ENCODE results near the gene ARMH4.
A peak's percentile ranks its signal among the peaks of the same experiment; 100 is the strongest.

ARMH4 gene

DNA sequence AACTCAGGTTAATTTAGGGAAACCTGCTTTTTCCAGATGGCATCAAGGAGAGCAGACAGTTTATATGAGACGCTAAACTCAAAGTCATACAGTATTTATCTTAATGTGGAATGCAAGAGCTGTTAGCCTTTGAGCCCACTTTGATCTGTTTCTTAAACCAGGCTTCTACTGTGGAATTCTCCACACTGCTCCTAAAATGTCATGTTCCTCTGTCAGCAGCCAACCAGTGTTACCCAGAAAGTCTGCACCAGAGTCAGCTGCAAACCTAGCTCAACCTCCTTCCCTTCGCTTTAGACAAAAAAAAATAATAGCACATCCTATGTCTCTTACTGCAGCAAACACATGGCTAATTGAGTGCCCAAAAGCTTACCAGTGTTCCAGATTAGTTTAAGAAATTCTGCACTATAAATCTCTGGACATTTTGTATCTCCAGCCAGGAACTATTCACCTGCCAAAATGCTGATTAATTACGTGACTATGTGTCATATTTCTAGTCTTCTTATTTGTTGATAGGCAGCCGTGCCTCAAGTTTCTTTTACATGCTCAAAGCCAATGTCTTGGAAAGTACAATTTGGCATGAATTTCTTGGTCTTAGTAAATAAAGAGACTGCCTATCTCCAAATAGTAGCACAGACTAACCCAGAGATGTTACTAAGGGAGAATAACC, 21.8 kb downstream of the ARMH4 start:
- TF ChIP-seq GATA3 (IDR thresholded peaks at IDR 0.05; ENCODE audit: low read depth, low read length) (no peak), GATA2 (IDR thresholded peaks at IDR 0.05; ENCODE audit: low read depth, low read length) (no peak)

GRCh38 chr14:58129208-58129607, 22.8 kb downstream of the ARMH4 start:
- TF ChIP-seq GATA2 (IDR thresholded peaks at IDR 0.05; ENCODE audit: low read depth, low read length) (no peak), GATA3 (IDR thresholded peaks at IDR 0.05; ENCODE audit: low read depth, low read length) (no peak)

DNA sequence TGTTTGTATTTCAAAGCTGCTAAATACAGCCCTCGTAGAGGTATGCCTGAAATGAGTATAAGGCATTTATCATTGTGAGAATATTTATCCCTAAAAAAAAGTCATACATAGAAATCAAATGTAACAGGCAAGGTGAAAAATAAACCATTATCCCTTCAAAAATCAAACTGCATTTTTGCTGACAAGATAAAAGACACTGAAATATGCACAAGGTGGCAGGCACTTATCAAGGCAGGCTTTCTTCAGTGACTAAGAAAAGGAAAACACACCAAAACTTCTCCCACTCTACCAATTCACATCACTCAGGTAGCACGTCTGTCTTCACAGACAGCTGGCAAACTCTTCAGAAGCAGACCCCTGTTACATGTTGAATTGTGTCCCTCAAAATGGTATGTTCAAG, 23.6 kb downstream of the ARMH4 start:
- TF ChIP-seq GATA2 (IDR thresholded peaks at IDR 0.05; ENCODE audit: low read depth, low read length) (no peak), GATA3 (IDR thresholded peaks at IDR 0.05; ENCODE audit: low read depth, low read length) (no peak)

GRCh38 chr14:58121530-58122186, 30.4 kb downstream of the ARMH4 start:
- TF ChIP-seq GATA3 (IDR thresholded peaks at IDR 0.05; ENCODE audit: low read depth, low read length) (no peak), GATA2 (IDR thresholded peaks at IDR 0.05; ENCODE audit: low read depth, low read length) (no peak)

GRCh38 chr14:58119381-58119780, 32.6 kb downstream of the ARMH4 start:
- TF ChIP-seq GATA3 (IDR thresholded peaks at IDR 0.05; ENCODE audit: low read depth, low read length) (no peak), GATA2 (IDR thresholded peaks at IDR 0.05; ENCODE audit: low read depth, low read length) (no peak)

DNA sequence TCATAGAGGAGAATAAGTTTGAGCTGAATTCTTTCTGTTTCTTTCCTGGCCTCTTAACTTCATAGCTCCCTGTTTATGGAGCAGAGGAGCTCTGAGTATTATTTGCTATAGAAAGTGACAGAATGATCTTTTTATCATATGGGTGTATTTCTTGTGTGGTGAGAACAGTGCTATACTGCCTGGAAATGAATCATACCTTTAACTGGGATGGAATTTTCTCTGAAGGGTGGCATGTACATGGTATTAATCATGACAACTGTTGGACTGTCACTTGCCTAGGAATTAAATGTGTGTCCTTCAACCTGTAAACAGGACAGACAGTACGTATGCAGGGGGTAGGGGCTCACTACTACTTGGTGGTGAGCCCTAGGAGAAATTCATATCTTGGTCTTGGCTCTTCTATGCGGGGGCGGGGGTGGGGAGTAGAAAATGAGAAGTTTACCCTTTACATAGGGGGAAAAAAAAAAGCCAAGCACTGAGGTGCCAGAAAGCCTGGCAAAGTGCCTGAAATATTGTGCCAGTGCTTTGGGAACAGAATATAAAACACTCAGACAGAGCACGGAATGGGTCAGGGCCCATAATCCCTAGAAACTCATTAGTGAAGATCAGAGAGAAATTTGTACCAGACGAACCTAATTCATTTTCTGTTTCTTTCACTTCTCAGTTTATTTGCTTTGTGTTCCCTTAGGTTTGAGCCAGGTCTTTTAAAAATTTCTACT, 33.8 kb downstream of the ARMH4 start:
- TF ChIP-seq GATA3 (IDR thresholded peaks at IDR 0.05; ENCODE audit: low read depth, low read length) (no peak), GATA2 (IDR thresholded peaks at IDR 0.05; ENCODE audit: low read depth, low read length) (no peak)

GRCh38 chr14:58109744-58110143, 42.3 kb downstream of the ARMH4 start:
- TF ChIP-seq GATA3 (IDR thresholded peaks at IDR 0.05; ENCODE audit: low read depth, low read length) (no peak), GATA2 (IDR thresholded peaks at IDR 0.05; ENCODE audit: low read depth, low read length) (no peak)

DNA sequence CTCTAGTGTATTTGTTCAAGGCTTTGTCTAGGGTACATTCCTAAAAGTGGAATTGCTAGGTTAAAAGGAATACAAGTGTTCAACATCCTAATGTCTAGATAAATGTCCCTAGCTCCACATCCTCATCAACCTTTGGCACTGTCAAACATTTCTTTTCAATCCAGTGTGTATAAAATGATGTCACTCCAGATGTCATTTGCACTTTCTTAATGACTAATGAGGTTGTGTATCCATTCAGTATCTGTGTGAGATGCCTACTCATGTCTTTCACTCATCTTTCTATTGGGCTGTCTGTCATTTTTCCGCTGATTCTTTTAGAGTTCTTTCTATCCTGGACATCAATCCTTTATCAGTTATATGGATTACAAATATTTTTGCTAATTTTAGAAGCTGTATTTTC, 43.3 kb downstream of the ARMH4 start:
- TF ChIP-seq GATA2 (IDR thresholded peaks at IDR 0.05; ENCODE audit: low read depth, low read length) (no peak), GATA3 (IDR thresholded peaks at IDR 0.05; ENCODE audit: low read depth, low read length) (no peak)

DNA sequence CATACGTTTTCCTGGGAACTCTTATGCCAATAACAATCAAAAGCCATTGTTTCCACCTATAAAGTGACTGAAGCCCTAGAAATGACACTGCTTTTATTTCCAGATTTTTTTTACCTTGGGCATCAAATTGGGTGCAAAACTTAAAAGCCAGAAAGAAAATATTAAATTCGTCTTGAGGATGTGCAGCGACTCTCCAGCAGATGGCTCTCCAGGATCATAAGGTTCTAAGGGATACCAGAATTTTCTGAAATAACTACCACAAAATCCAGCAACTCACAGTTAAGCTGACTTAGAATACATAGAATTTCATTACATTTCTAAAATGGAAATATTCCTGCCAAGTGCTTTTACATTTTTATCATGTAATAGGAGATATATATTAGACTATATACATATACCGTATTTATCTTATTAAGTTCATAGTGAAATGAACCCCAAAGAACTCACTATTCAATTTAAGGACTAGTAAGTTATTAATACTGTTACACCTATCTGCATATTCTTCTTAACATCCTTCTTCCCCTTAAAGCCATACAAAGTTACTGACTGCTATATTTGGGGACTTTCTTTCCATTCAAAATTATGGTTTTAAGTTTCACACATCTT, 44.0 kb downstream of the ARMH4 start:
- TF ChIP-seq GATA3 (IDR thresholded peaks at IDR 0.05; ENCODE audit: low read depth, low read length) (no peak), GATA2 (IDR thresholded peaks at IDR 0.05; ENCODE audit: low read depth, low read length) (no peak)

DNA sequence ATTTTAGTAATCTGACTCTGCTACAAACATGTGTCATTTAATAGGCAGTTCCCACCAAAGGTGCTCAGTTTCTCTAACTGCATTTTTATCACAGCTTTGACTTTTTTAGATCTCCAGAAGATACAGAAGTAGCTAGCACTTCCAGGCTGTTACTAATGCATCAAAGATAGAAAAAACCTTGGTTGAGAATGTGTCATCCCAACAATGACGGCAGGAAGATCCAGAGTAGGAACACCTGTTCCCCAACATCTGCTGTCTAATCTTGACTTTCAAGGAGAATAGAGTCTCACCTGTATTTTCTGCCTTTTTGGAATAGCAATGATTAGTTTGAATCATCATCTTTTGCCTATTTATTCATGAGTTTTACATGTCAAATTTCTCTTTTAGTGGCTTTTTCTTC, 45.0 kb downstream of the ARMH4 start:
- TF ChIP-seq GATA3 (IDR thresholded peaks at IDR 0.05; ENCODE audit: low read depth, low read length) = no peak
- TF ChIP-seq GATA2 (IDR thresholded peaks at IDR 0.05; ENCODE audit: low read depth, low read length) = no peak

- TF ChIP-seq GATA3 (IDR thresholded peaks at IDR 0.05; ENCODE audit: low read depth, low read length) = no peak
- 0 out of 2 replicates have a peak, but pooled peaks have one; percentile 19 for TF ChIP-seq GATA2 (IDR thresholded peaks at IDR 0.05; ENCODE audit: low read depth, low read length)
Measured at GRCh38 chr14:58106446-58106845, 45.6 kb downstream of the ARMH4 start.

GRCh38 chr14:58104808-58105207, 47.2 kb downstream of the ARMH4 start:
- no peak for TF ChIP-seq GATA3 (IDR thresholded peaks at IDR 0.05; ENCODE audit: low read depth, low read length)

- TF ChIP-seq GATA2 (IDR thresholded peaks at IDR 0.05; ENCODE audit: low read depth, low read length) = no peak
- TF ChIP-seq GATA3 (IDR thresholded peaks at IDR 0.05; ENCODE audit: low read depth, low read length) = no peak
Measured at GRCh38 chr14:58100735-58101368, 51.2 kb downstream of the ARMH4 start.

- TF ChIP-seq GATA3 (IDR thresholded peaks at IDR 0.05; ENCODE audit: low read depth, low read length) (no peak), GATA2 (IDR thresholded peaks at IDR 0.05; ENCODE audit: low read depth, low read length) (no peak)
Measured at GRCh38 chr14:58099682-58100081, 52.3 kb downstream of the ARMH4 start.

Measured in SH-SY5Y (cell line).